ENCODE measurements around the gene RGPD8. TPM values are rescaled to one million over a fixed set of nuclear protein-coding genes. Genes with fewer than 3 reads are reported as not detected.

Gene RGPD8
- total RNA-seq, 2 experiments from 2014 or later, result not detected

DNA sequence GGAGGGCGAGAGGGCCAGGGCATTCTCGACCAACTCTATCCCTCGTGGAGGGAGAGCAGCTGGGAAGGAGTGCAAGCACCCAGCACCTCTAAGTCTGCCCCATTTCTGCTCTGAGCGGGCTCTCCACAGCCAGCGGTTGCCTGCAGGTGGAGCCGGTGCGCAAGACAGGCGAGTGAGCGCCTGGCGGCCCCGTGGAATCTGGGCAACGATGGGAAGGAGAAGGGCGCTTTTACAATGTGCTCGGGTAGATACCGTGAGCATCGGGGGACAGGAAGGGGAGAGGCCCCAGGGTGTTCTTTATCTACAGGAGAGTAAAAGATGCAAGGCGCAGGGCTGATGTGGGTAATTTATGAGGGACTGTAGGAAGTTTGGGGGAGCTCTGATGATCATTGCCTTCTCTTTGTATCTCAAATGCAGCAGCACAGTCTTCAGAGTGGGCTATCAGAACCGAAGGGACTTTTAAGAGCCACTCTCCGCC lies 47.6 kb upstream of the RGPD8 start:
- Histone ChIP-seq H2AFZ (ENCODE audit: low read length) (peak overlapping the region; percentile 96), H4K20me1 (ENCODE audit: insufficient read depth, low read length) (peaks cover 5% of the 10 kb centered on the region; the same call in 1 of the 2 replicates), H3K27ac (ENCODE audit: low read depth, low read length, poor library complexity, severe bottlenecking) (peak overlapping the region; percentile 89), H3K9me2 (ENCODE audit: insufficient read depth, low read length) (no peaks in the 10 kb centered on the region), H3K36me3 (ENCODE audit: insufficient read depth, low read length) (peaks cover 20% of the 10 kb centered on the region), H3K79me2 (ENCODE audit: insufficient read depth, low read depth, low read length) (peaks cover 28% of the 10 kb centered on the region; the same call in 1 of the 2 replicates), H3K4me1 (ENCODE audit: insufficient read depth, low read length, poor library complexity, severe bottlenecking) (peaks cover 19% of the 10 kb centered on the region), H3K4me2 (ENCODE audit: low read length) (peak overlapping the region; percentile 96), H3K9me3 (ENCODE audit: low read length) (no peaks in the 10 kb centered on the region), H3K4me3 (ENCODE audit: low read depth, low read length, poor library complexity, severe bottlenecking) (peak overlapping the region; percentile 84)
- intact Hi-C loops (cut with micrococcal nuclease; ENCODE audit: unreplicated experiment), result loop anchor here (1.0 to 5.0 kb wide), 8 partner anchors 62 to 599 kb away; partner anchors contain the start of genes ANAPC1, CHCHD5, SLC20A1 and TMEM87B
- TF ChIP-seq, protein P1, sequence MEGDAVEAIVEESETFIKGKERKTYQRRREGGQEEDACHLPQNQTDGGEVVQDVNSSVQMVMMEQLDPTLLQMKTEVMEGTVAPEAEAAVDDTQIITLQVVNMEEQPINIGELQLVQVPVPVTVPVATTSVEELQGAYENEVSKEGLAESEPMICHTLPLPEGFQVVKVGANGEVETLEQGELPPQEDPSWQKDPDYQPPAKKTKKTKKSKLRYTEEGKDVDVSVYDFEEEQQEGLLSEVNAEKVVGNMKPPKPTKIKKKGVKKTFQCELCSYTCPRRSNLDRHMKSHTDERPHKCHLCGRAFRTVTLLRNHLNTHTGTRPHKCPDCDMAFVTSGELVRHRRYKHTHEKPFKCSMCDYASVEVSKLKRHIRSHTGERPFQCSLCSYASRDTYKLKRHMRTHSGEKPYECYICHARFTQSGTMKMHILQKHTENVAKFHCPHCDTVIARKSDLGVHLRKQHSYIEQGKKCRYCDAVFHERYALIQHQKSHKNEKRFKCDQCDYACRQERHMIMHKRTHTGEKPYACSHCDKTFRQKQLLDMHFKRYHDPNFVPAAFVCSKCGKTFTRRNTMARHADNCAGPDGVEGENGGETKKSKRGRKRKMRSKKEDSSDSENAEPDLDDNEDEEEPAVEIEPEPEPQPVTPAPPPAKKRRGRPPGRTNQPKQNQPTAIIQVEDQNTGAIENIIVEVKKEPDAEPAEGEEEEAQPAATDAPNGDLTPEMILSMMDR (conservative IDR thresholded peaks at IDR 0.05; ENCODE audit: low read length), result peak; percentile 81
- no peak for TF ChIP-seq EZH2phosphoT487 (IDR thresholded peaks at IDR 0.05; ENCODE audit: borderline replicate concordance, low read depth, low read length)
- CTCF ChIA-PET (ENCODE audit: unreplicated experiment), result no interaction called here
- BruUV-seq (replicated peaks), result no TSS peak
- POLR2A ChIA-PET, result interaction anchor here (0.6 to 1.1 kb wide), 3 partner anchors 10 to 156 kb away, joined by 3 to 4 read pairs (median 3); no protein-coding TSS in a partner anchor
- peak; percentile 87 for DNase-seq (ENCODE audit: low spot score)

DNA sequence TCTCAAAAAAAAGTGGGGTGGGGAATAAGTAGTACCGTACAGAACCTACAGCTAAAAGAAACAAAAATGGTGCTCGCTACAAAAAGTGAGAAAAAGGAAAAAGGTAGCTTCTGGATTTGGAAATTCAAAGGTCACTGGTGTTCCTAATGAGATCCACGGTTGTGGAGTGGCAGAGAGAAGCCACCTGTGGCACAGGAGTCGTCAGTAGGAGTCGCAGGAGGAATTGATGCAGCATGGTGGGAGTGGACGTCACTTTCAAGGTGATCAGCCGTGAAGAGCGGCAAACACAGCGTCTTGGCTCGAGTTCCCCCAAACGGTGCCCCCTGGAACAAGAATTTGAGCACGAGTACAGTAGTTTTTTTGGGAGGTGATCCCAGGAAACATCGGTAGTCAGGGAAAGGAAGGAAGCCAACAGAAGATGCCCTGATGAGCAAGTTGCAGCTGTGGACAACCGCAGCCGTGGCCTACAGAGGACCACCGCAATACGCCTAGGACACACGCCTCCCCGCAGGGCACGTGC lies 47.1 kb upstream of the RGPD8 start:
- TF ChIP-seq EZH2phosphoT487 (IDR thresholded peaks at IDR 0.05; ENCODE audit: borderline replicate concordance, low read depth, low read length), result no peak
- TF ChIP-seq, protein P1 (conservative IDR thresholded peaks at IDR 0.05; ENCODE audit: low read length), result no peak
- intact Hi-C loops (cut with micrococcal nuclease; ENCODE audit: unreplicated experiment), result loop anchor here (1.0 to 5.0 kb wide), 8 partner anchors 63 to 598 kb away; partner anchors contain the start of genes ANAPC1, CHCHD5, SLC20A1 and TMEM87B
- Histone ChIP-seq H4K20me1 (ENCODE audit: insufficient read depth, low read length) (peaks cover 5% of the 10 kb centered on the region; the same call in 1 of the 2 replicates), H3K27ac (ENCODE audit: low read depth, low read length, poor library complexity, severe bottlenecking) (peak overlapping the region; percentile 89), H3K36me3 (ENCODE audit: insufficient read depth, low read length) (peaks cover 15% of the 10 kb centered on the region), H3K4me3 (ENCODE audit: low read depth, low read length, poor library complexity, severe bottlenecking) (peak overlapping the region; percentile 84), H3K4me2 (ENCODE audit: low read length) (peak overlapping the region; percentile 96), H3K9me3 (ENCODE audit: low read length) (no peaks in the 10 kb centered on the region), H3K79me2 (ENCODE audit: insufficient read depth, low read depth, low read length) (peaks cover 28% of the 10 kb centered on the region; the same call in 1 of the 2 replicates), H3K9me2 (ENCODE audit: insufficient read depth, low read length) (no peaks in the 10 kb centered on the region), H2AFZ (ENCODE audit: low read length) (peak overlapping the region; percentile 96; the same call in 1 of the 2 replicates), H3K4me1 (ENCODE audit: insufficient read depth, low read length, poor library complexity, severe bottlenecking) (peaks cover 19% of the 10 kb centered on the region)
- no peak for DNase-seq (ENCODE audit: low spot score)
- no TSS peak for BruUV-seq (replicated peaks)
- ChIA-PET CTCF (ENCODE audit: unreplicated experiment) (no interaction called here), POLR2A (interaction anchor here (0.6 to 1.1 kb wide), 5 partner anchors 9 to 596 kb away, joined by 3 to 4 read pairs (median 3); no protein-coding TSS in a partner anchor)

DNA sequence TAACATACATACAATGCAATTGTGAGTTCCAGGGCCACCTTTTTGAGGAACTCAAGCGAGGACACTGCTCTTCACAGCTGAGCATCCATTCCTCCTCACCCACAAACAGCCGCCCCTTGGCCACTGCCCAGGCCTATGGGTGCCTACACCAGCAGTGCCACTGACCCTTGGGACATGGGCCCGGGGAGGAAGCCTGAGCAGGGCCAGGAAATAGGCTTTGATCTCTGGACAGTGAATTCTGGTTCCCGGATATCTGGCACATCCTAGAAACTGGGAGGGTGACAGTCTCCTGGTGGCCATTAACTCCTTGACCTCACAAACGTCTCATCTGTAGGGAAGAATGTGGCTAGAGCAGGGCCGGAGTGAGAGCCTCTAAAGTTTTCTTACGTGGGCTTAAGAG lies 43.0 kb upstream of the RGPD8 start:
- intact Hi-C loops (cut with micrococcal nuclease; ENCODE audit: unreplicated experiment), result no loop called here
- DNase-seq (ENCODE audit: low spot score), result no peak
- BruUV-seq (replicated peaks), result no TSS peak
- CTCF ChIA-PET (ENCODE audit: unreplicated experiment), result no interaction called here
- H3K4me1 ChIP-seq (ENCODE audit: insufficient read depth, low read length, poor library complexity, severe bottlenecking), result peaks cover 7% of the 10 kb centered on the region
- H3K4me2 ChIP-seq (ENCODE audit: low read length), result no peak overlapping the region
- no peak overlapping the region for H2AFZ ChIP-seq (ENCODE audit: low read length)
- no peaks in the 10 kb centered on the region for H3K36me3 ChIP-seq (ENCODE audit: insufficient read depth, low read length)
- POLR2A ChIA-PET, result interaction anchor here (0.7 kb wide), 1 partner anchor 28 kb away, joined by 4 read pairs; no protein-coding TSS in a partner anchor
- H4K20me1 ChIP-seq (ENCODE audit: insufficient read depth, low read length), result no peaks in the 10 kb centered on the region
- no peak overlapping the region for H3K27ac ChIP-seq (ENCODE audit: low read depth, low read length, poor library complexity, severe bottlenecking)
- no peaks in the 10 kb centered on the region for H3K9me2 ChIP-seq (ENCODE audit: insufficient read depth, low read length)
- no peaks in the 10 kb centered on the region for H3K9me3 ChIP-seq (ENCODE audit: low read length)
- no peaks in the 10 kb centered on the region for H3K79me2 ChIP-seq (ENCODE audit: insufficient read depth, low read depth, low read length)
- no peak overlapping the region for H3K4me3 ChIP-seq (ENCODE audit: low read depth, low read length, poor library complexity, severe bottlenecking)
- TF ChIP-seq EZH2phosphoT487 (IDR thresholded peaks at IDR 0.05; ENCODE audit: borderline replicate concordance, low read depth, low read length), result no peak
- TF ChIP-seq, protein P1 (conservative IDR thresholded peaks at IDR 0.05; ENCODE audit: low read length), result no peak

Measured in OCI-LY7 (cell line).